HFFc6 (cell line): ENCODE results near the gene PPTC7. TPM values are rescaled to one million over a fixed set of nuclear protein-coding genes. Genes with fewer than 3 reads are reported as not detected.

Experiments
- DNase-seq: peaks from one replicate; pipeline ENCODE4 v3.0.0-alpha.2; 2018
- H3K27ac Mint-ChIP-seq: 2 replicates; pipeline ENCODE4 v1.8.0; 2020; ENCODE audit warnings: mild to moderate bottlenecking, mixed read lengths
- H3K27me3 Mint-ChIP-seq: 2 replicates; pipeline ENCODE4 v1.8.0; 2021; ENCODE audit warnings: mild to moderate bottlenecking, moderate library complexity, mixed read lengths; ENCODE audit not compliant: insufficient read depth
- H3K36me3 Mint-ChIP-seq: 2 replicates; pipeline ENCODE4 v1.8.0; 2021; ENCODE audit warnings: low read depth, mixed read lengths
- H3K4me1 Mint-ChIP-seq: 2 replicates; pipeline ENCODE4 v1.8.0; 2020; ENCODE audit warnings: low read depth, mixed read lengths
- H3K4me3 Mint-ChIP-seq: 2 replicates; pipeline ENCODE4 v1.8.0; 2020; ENCODE audit warnings: mild to moderate bottlenecking, moderate library complexity, mixed read lengths
- H3K9me3 Mint-ChIP-seq: 2 replicates; pipeline ENCODE4 v1.8.0; 2020; ENCODE audit warnings: mild to moderate bottlenecking, mixed read lengths
- long read RNA-seq: library from polyadenylated mRNA; unstranded; transcript quantifications from one replicate; pipeline ENCODE4 v2.0.0, GENCODE V29; 2019
- total RNA-seq, 6 experiments: library from RNA; stranded (reverse); fragmentation: NEBNext Ultra II Directional; extraction: Animal tissue kit (Norgen Biotek cat#: 25700); gene quantifications; 2 replicates in 1 of 6; 3 replicates in 5 of 6; pipeline ENCODE4 v1.2.3, GENCODE V29; 2021
- TF ChIP-seq, protein P1 (sequence below): fragments of 200-600 bp; sonication (generic); IDR thresholded peaks from 2 replicates; pipeline ENCODE4 v1.5.0; 2021; ENCODE audit warnings: antibody characterized with exemption, mild to moderate bottlenecking

PPTC7 gene, protein sequence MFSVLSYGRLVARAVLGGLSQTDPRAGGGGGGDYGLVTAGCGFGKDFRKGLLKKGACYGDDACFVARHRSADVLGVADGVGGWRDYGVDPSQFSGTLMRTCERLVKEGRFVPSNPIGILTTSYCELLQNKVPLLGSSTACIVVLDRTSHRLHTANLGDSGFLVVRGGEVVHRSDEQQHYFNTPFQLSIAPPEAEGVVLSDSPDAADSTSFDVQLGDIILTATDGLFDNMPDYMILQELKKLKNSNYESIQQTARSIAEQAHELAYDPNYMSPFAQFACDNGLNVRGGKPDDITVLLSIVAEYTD
- total RNA-seq: 10 to 100 TPM in 5 of 6 experiments, 1 to 10 TPM in 1; 8.9 to 13.6 (median 12.0) TPM
- long read RNA-seq, partial matches to known transcripts: 0 of 4 reads
- long read RNA-seq, other reads (novel, unspliced or antisense): 4 of 4 reads

GRCh38 chr12:110583137-110584059 lies at the start of gene PPTC7:
PPTC7 (minus strand) TSS chr12:110583318; CDS start chr12:110583031, 287 bp downstream.
- peak within 1 kb of the TSS; percentile 90 for H3K4me3 Mint-ChIP-seq

DNA sequence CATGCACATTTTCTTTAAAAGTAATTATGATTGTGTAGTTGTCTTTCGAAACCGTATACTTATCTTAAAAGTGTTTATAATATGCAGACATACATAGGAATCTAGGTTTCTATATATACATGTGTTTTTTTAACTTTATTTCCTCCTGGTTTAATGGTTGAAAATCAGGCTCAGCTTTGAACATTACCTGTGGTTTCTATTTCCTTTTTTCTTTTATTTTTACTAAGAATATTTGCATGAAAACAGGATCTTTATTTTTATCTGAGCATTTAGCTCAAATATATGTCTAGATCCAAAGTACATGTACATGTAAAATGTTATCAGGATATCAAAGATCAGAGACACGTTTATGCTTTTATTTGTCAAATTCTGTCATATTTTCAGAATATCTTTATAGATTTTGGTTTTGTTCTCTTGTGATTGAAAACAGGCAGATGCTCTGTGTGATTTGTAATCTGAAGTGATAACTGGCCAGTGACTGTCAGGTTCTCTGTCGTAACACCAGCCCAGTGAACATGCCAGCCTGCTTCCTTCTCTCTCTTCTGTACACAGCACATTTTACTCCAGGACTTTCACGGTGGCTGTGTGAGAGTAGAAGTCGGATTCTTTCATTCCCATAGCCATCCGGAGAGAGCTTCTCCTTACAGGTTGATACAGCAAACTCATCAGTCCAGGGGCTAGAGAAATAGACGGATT lies 44.5 kb upstream of the PPTC7 start:
- H3K36me3 Mint-ChIP-seq: no peaks in the 10 kb centered on the region
- H3K27ac Mint-ChIP-seq: no peak overlapping the region
- H3K27me3 Mint-ChIP-seq: no peaks in the 10 kb centered on the region
- H3K4me1 Mint-ChIP-seq: no peaks in the 10 kb centered on the region
- DNase-seq: no peak
- H3K4me3 Mint-ChIP-seq: no peak overlapping the region
- TF ChIP-seq, protein P1, sequence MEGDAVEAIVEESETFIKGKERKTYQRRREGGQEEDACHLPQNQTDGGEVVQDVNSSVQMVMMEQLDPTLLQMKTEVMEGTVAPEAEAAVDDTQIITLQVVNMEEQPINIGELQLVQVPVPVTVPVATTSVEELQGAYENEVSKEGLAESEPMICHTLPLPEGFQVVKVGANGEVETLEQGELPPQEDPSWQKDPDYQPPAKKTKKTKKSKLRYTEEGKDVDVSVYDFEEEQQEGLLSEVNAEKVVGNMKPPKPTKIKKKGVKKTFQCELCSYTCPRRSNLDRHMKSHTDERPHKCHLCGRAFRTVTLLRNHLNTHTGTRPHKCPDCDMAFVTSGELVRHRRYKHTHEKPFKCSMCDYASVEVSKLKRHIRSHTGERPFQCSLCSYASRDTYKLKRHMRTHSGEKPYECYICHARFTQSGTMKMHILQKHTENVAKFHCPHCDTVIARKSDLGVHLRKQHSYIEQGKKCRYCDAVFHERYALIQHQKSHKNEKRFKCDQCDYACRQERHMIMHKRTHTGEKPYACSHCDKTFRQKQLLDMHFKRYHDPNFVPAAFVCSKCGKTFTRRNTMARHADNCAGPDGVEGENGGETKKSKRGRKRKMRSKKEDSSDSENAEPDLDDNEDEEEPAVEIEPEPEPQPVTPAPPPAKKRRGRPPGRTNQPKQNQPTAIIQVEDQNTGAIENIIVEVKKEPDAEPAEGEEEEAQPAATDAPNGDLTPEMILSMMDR: no peak
- H3K9me3 Mint-ChIP-seq: no peaks in the 10 kb centered on the region

More at GRCh38 chr12:110583137-110584059, at the start of gene PPTC7:
- H3K9me3 Mint-ChIP-seq: no peaks in the 10 kb centered on the region
- H3K27ac Mint-ChIP-seq: peak within 1 kb of the TSS; percentile 79
- H3K27me3 Mint-ChIP-seq: peaks cover 2% of the 10 kb centered on the region
- no peaks in the 10 kb centered on the region for H3K36me3 Mint-ChIP-seq
- peaks cover 49% of the 10 kb centered on the region for H3K4me1 Mint-ChIP-seq
- TF ChIP-seq, protein P1: no peak
- peak; percentile 92 for DNase-seq

DNA sequence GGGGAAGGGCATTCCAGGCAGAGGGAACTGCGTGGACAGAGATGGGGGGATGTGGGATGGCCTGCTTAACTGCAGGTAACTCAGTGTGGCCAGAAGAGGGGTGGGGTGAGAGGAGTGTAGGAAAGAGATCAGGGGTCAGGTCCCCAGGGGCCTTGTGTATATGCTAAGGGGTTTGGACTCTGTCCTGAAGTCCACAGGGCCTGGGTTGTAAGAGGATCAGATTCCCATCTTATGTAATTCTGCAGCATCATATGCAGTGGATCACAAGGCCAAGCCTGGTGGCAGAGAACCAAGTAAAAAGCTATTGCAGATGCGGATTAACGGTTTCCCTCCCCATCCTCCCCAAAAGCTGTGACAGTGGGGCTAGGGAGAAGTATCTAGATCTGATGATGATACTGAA lies 39.5 kb upstream of the PPTC7 start:
- no peaks in the 10 kb centered on the region for H3K9me3 Mint-ChIP-seq
- no peaks in the 10 kb centered on the region for H3K36me3 Mint-ChIP-seq
- no peak for DNase-seq
- no peak overlapping the region for H3K4me3 Mint-ChIP-seq
- H3K27me3 Mint-ChIP-seq: no peaks in the 10 kb centered on the region
- TF ChIP-seq, protein P1: no peak
- 0 out of 2 replicates have a peak, but pooled peaks cover 4% of the 10 kb centered on the region for H3K4me1 Mint-ChIP-seq
- H3K27ac Mint-ChIP-seq: no peak overlapping the region

- no peaks in the 10 kb centered on the region; the same call in 1 of the 2 replicates for H3K27me3 Mint-ChIP-seq
- peaks cover 6% of the 10 kb centered on the region for H3K4me1 Mint-ChIP-seq
- H3K9me3 Mint-ChIP-seq: no peaks in the 10 kb centered on the region
- H3K36me3 Mint-ChIP-seq: no peaks in the 10 kb centered on the region
- no peak overlapping the region for H3K27ac Mint-ChIP-seq
- DNase-seq: peak; percentile 5
- TF ChIP-seq, protein P1: no peak
- H3K4me3 Mint-ChIP-seq: no peak overlapping the region
Measured at GRCh38 chr12:110619534-110619953, 36.4 kb upstream of the PPTC7 start.

GRCh38 chr12:110616471-110617115 lies 33.5 kb upstream of the PPTC7 start:
- no peaks in the 10 kb centered on the region for H3K9me3 Mint-ChIP-seq

More at GRCh38 chr12:110616471-110617115, 33.5 kb upstream of the PPTC7 start:
- Mint-ChIP-seq H3K27me3 (no peaks in the 10 kb centered on the region; the same call in 1 of the 2 replicates), H3K36me3 (no peaks in the 10 kb centered on the region), H3K4me3 (no peak overlapping the region), H3K27ac (no peak overlapping the region), H3K4me1 (peaks cover 10% of the 10 kb centered on the region)
- no peak for DNase-seq
- TF ChIP-seq, protein P1: no peak
